GM19452 (cell line): ENCODE data around the gene RANBP3.
"Not testable (repeated sequence)": the region's sequence is repeated elsewhere in the genome, so short reads cannot be mapped to it uniquely, and the experiment has no call there.

Source experiments
- ATAC-seq: cut with Tn5 transposase; IDR thresholded peaks from one replicate; pipeline ENCODE4 v1.9.1; 2021; ENCODE audit not compliant: unreplicated experiment

The RANBP3 gene

GRCh38 chr19:6007866-6008265, 29.9 kb upstream of the RANBP3 start:
- ATAC-seq: no peak

GRCh38 chr19:6006896-6007295, 29.0 kb upstream of the RANBP3 start:
- ATAC-seq: no peak

GRCh38 chr19:6006070-6006446, 28.1 kb upstream of the RANBP3 start:
- ATAC-seq: not testable (repeated sequence)

- ATAC-seq: no peak
These were observed 27.6 kb upstream of the RANBP3 start for GRCh38 chr19:6005321-6006069.

- ATAC-seq: no peak
These were observed 26.0 kb upstream of the RANBP3 start for GRCh38 chr19:6003976-6004375.

- no peak for ATAC-seq
These were observed 24.7 kb upstream of the RANBP3 start for GRCh38 chr19:6002591-6002990.

- ATAC-seq: no peak
These were observed 22.4 kb upstream of the RANBP3 start for GRCh38 chr19:6000228-6000847.

- no peak for ATAC-seq
These were observed 21.8 kb upstream of the RANBP3 start for GRCh38 chr19:5999693-6000092.

- ATAC-seq: no peak
These were observed 19.4 kb upstream of the RANBP3 start for GRCh38 chr19:5997371-5997770.

- no peak for ATAC-seq
These were observed 18.8 kb upstream of the RANBP3 start for GRCh38 chr19:5996623-5997320.

GRCh38 chr19:5996102-5996501, 18.2 kb upstream of the RANBP3 start:
- ATAC-seq: no peak

GRCh38 chr19:5995606-5996005, 17.7 kb upstream of the RANBP3 start:
- no peak for ATAC-seq

- ATAC-seq: no peak
These were observed 16.6 kb upstream of the RANBP3 start for GRCh38 chr19:5994405-5995165.

- no peak for ATAC-seq
These were observed 15.9 kb upstream of the RANBP3 start for GRCh38 chr19:5993648-5994358.

- no peak for ATAC-seq
These were observed 15.3 kb upstream of the RANBP3 start for GRCh38 chr19:5993201-5993600.

GRCh38 chr19:5992756-5993155, 14.8 kb upstream of the RANBP3 start:
- no peak for ATAC-seq

GRCh38 chr19:5991244-5991838, 13.4 kb upstream of the RANBP3 start:
- ATAC-seq: no peak

- ATAC-seq: no peak
These were observed 12.4 kb upstream of the RANBP3 start for GRCh38 chr19:5990289-5990797.

GRCh38 chr19:5989388-5990074, 11.6 kb upstream of the RANBP3 start:
- ATAC-seq: no peak
